GM18511 (cell line): Measurements from ENCODE around the gene NELFCD.
A peak's percentile ranks its signal among the peaks of the same experiment; 100 is the strongest.
"Not testable (repeated sequence)": the region's sequence is repeated elsewhere in the genome, so short reads cannot be mapped to it uniquely, and the experiment has no call there.

Experiments
- ATAC-seq: cut with Tn5 transposase; IDR thresholded peaks from one replicate; pipeline ENCODE4 v1.9.1; 2021; ENCODE audit warnings: mild to moderate bottlenecking, moderate library complexity; ENCODE audit not compliant: unreplicated experiment

Gene NELFCD, protein sequence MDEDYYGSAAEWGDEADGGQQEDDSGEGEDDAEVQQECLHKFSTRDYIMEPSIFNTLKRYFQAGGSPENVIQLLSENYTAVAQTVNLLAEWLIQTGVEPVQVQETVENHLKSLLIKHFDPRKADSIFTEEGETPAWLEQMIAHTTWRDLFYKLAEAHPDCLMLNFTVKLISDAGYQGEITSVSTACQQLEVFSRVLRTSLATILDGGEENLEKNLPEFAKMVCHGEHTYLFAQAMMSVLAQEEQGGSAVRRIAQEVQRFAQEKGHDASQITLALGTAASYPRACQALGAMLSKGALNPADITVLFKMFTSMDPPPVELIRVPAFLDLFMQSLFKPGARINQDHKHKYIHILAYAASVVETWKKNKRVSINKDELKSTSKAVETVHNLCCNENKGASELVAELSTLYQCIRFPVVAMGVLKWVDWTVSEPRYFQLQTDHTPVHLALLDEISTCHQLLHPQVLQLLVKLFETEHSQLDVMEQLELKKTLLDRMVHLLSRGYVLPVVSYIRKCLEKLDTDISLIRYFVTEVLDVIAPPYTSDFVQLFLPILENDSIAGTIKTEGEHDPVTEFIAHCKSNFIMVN

DNA sequence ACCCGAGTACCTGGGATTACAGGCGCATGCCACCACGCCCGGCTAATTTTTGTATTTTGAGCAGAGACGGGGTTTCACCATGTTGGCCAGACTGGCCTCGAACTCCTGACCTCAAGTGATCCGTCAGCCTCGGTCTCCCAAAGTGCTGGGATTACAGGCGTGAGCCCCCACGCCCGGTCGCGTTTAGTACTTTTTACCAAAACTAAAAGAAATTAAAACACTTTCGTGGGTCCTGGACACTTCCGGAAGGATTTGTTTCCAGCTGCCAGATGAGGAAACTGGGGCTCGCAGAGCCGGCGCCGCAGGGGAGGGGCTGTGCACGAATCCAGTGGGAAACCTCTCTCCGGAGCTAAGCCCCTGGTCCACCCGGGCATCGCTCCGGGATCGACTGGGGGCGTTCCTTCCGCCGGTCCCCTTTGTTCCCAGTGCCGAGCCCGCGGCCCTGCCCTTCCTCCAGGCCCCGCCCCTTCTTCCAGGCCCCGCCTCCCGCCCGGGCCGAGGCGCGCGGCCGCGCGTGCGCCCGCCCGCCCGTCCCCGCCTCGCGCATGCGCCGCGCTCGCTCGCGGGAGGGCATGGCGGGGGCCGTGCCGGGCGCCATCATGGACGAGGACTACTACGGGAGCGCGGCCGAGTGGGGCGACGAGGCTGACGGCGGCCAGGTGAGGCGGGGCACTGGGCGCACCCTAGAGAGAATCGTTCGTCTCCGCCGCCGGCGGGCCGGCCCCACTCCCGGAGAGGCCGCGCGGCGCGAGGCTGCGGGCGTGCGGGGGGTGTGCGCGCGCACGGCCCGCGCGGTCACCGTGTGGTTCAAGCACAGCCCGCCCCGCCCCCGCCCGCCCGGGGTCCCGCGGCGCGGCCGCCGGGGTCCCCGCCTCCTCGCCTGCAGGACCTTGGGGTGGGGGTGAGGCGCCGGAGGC, at the start of gene NELFCD:
Gene NELFCD, plus strand, starts transcription at position 546 of the 917 bp plus-strand sequence. Its CDS starts 54 bp downstream, at position 600.
- peak; percentile 84 for ATAC-seq

DNA sequence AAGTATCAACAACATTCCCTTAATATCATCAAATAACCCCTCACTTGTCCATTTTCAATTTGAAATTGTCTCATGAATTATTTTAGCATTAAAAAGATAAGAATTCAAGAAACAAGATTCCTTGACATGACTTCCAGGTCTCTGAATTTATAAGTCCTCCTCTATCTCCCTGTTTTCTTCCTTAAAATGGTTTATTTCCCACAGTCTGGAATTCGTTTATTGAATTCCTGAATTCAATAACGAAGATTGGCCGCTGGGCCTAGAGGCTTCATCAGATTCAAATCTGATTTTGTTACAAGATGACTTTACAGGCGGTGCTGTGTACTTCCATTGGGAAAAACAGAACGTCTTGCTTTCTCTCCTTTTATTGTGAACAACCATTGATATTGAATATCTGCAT, 48.9 kb upstream of the NELFCD start:
- no peak for ATAC-seq

DNA sequence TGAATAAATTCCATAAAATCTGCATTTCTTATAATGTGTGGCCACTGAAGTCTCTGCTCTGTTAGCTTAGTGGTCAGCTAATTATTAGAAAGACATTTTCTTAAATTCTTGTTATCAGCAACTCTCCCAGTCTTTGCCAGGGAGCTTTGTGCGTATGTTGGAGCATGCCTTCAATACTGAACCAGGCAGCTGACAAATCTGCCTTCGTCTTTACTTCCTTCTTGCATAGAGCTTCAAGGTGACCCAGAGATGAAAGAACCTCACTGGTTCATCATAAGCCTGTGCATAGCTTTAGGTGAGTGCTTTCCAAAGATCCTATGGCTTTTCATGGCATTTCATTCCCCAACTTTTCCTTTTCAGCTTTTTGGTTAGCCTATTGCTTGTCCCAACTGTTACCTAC, 43.0 kb upstream of the NELFCD start:
- no peak for ATAC-seq

- ATAC-seq, result no peak
These were observed 42.5 kb upstream of the NELFCD start for GRCh38 chr20:58938541-58938940.

DNA sequence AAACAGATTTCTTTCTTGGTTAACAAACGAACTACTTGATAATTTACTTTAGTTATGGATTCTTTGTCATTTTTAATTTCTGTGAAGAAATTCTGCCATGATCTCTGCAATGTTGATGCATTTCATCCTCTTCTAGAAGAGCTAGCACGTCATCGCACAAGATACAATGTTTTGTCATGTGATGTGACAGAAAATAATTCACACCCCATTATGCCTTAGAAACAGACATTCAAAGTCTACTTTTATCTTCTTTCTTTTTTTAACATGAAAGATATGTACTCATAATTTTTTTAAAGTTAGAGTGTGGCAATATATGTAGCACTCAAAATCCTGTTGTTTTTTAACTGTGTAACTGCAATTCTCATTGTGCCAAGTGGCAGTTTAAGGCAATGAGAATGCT, 39.6 kb upstream of the NELFCD start:
- ATAC-seq, result no peak

DNA sequence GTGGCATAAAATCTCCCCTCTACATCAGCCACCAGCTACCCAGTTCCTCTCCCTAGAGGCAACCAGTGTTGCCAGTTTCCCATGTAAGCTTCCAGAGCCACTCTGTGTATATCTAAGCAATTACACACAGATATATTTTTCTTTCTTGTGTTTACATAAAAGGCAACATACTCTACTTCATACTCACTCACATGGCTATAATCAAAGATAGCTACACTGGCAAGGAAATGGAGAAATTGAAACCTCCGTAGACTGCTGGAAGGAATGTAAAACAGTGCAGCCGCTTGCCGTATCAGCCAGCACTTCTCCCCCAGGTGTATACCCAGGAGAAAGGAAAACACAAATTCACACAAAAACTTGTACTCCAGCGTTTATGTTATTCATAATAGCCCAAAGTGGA, 38.5 kb upstream of the NELFCD start:
- ATAC-seq, result no peak

DNA sequence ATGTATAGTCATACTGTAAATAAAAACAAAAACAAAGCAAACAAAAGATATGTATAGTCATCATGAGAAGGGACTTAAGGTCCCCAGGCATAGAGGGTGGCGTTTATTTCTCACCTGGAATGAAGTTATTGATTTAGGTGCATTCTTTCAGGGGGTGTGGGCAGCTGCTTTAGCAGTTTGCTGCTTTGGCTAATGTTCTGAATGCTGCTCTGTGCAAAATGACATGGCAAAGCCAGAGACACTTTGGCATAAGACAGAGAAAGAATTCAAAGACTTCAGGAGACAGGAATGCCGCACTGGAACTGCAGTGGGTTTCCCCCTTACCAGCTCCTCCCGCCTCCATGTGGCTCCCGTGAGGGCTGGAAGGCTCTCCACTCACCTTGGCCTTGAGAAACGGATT, 36.4 kb upstream of the NELFCD start:
- ATAC-seq, result no peak

- no peak for ATAC-seq
These were observed 35.0 kb upstream of the NELFCD start for GRCh38 chr20:58945965-58946631.

GRCh38 chr20:58947797-58948388, 33.2 kb upstream of the NELFCD start:
- not testable (repeated sequence) for ATAC-seq

GRCh38 chr20:58950603-58951002, 30.5 kb upstream of the NELFCD start:
- no peak for ATAC-seq

- no peak for ATAC-seq
These were observed 28.0 kb upstream of the NELFCD start for GRCh38 chr20:58953050-58953449.

GRCh38 chr20:58956078-58956477, 25.0 kb upstream of the NELFCD start:
- no peak for ATAC-seq

- no peak for ATAC-seq
These were observed 21.4 kb upstream of the NELFCD start for GRCh38 chr20:58959652-58960051.

GRCh38 chr20:58963060-58963584, 17.9 kb upstream of the NELFCD start:
- ATAC-seq, result no peak

DNA sequence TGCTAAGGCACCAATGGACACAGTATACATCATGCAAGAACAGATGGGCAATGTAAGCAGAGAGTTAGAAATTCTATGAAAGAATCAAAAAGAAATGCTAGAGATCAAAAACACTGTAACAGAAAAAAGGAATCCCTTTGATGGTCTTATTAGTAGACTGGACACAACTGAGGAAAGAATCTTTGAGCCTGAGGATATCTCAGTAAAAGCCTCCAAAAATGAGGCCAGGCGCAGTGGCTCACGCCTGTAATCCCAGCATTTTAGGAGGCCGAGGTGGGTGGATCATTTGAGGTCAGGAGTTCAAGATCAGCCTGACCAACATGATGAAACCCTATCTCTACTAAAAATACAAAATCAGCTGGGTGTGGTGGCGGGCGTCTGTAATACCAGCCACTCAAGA, 17.1 kb upstream of the NELFCD start:
- ATAC-seq, result not testable (repeated sequence)

DNA sequence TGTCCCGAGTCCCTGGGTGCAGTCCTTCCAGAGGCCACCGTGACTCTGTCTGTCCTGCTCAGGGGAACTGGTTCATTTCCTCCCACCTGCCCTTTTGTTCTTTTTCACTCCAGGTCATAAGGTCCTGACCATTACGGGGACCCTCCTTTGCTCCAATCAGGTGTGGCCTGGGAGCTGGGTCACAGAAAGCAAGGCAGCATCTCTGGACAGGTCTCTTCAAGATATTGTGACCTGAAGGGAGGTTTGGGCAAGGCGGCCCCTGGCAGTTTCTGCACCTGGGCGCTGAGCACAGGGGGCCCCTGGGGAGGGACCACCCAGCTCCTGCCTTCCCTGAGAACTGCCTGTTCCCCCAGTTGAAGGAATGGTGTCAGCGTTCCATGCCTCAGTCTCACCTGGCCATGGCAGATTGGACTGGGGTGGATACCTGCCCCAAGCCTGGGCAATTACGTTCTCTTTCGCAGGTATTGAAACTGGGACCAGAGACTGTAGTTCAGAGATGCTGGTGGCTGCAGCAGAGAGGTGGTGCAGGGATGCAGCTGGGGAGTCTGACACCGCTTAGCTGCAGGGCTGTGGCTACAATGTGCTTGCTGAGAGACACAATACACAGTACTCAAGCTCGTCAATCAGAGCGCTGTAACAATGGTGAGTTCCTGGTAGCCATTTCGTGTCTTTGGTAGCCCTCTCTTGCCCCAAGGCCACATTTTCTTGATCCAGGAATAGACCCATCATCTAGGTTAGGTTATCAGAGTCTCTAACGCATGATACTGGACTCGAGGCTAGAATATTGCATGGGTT, 15.6 kb upstream of the NELFCD start:
- no peak for ATAC-seq

DNA sequence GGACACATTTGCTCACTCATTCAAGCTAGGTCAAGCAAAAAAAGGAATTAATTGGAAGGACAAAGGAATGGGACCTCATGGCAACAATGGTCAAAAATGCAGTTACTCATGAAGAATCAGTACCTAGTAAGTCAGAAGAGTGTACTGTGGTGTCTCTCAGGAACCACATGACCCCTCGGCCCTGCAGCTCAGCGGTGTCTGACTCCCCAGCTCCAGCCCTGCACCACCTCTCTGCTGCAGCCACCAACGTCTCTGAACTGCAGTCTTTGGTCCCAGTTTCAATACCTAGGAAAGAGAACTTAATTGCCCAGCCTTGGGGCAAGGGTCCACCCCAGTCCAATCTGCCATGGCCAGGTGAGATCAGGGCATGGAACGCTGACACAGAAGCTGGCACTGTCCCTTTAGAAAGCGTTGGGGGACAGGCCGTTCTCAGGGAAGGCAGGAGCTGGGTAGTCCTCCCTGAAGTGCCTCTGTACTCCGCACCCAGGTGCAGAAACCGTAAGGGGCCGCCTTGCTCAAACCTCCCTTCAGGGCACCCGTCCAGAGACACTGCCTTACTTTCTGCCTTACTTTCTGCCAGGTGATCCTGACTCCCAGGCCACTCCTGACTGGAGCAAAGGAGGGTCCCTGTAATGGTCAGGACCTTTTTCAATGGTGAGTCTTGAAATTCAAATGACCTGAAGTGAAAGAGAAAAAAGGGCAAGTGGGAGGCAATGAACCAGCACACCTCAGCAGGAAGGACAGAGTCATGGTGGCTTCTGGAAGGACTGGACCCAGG, 13.2 kb upstream of the NELFCD start:
- no peak for ATAC-seq

GRCh38 chr20:58969439-58969838, 11.6 kb upstream of the NELFCD start:
- no peak for ATAC-seq

- ATAC-seq, result peak; percentile 63
These were observed 10.9 kb upstream of the NELFCD start for GRCh38 chr20:58970146-58970545.
